CMK (cell line): ENCODE measurements around the gene PC.

Experiments
- DNase-seq: peaks from one replicate; pipeline ENCODE4 v3.0.0-alpha.2; 2010; ENCODE audit warnings: low read depth

Gene PC

DNA sequence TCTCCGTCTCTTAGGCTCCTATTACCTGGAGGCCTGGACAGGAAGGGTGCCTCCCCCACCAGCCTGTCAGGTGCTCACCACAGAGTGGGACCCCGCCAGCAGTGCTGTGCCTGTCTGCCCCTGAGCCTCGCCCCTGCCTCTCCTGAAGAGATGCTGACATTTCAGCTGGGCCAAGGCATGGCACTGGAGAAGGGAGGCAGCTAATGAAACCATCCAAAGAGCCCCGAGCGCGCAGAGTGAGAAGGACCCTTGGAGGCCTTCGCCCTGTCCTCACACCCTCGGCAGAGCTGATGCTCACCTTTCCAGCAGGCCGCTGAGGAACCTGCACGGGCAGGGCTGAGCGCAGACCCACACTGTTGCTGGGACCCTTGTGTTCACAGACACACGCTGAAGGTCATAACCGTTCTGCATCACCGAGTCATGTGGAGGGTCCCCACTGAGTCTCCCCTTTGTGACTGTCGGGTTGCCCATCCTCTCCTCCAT, 103.4 kb downstream of the PC start:
- no peak for DNase-seq

- no peak for DNase-seq
Measured at GRCh38 chr11:66854231-66854661, 103.9 kb downstream of the PC start.

DNA sequence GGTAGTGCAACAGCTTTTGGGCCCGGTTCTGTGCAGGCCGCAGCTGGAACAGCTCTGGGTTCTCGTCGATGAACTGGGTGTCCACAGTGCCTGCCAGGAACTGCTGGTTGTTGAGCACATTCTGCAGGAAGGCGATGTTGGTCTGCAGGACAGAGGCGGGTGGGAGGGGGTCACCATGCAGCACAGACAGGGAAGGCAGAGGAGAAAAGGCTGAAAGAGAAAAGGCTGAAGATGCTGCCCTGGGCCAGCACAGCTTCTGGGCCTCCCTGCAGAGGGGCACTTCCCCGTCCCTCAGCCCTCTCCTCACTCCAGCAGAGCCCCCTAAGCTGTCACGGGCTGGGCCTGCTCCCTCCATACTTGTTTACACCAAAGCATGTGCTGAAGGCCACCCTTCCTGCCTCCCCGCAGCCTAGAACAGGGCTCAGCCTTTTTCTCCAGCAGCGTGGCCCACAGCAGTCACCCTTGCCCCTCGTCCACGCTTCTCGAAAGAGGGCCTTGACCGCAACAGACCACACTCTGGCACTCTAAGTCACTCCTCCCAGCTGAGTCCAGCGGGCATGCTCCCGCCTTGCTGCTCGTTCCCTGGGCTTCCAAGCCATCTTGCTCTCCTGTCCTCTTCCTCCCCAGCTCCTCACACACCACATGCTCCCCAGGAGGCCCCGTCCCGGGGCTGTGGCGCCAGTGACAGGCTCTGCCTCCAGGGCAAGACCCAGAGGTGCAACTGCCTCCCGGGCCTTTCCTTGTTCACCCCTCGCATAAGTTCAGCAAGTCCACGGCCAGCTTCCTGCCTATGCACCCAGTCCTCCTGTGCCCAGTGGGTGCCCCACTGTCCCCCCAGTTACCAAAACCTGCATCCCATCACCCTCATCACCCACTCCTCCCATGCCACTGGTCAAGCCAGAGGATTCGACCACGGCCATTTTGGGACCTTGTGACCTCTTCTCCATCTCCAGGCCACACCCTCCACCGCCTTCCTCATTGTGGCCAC, 104.6 kb downstream of the PC start:
- no peak for DNase-seq

GRCh38 chr11:66852466-66853241, 105.5 kb downstream of the PC start:
- DNase-seq, result no peak

- no peak for DNase-seq
Measured at GRCh38 chr11:66851698-66852465, 106.3 kb downstream of the PC start.

DNA sequence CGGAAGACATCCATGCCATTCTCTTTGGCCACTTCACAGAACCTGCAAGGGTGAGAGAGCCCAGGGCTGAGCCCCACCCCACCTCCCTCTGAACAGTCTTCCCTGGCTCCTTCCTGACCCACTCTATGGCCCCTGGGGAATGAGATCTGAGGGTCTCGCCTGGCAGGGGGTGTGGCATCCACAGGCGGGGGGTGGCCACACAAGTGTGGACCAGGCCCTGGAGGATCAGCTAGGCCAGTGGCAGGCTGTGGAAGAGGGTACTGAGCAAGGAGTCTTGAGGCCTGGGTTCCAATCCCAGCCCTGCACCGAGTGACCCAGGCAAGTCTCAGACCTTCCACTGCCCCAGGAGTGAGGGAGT, 107.0 kb downstream of the PC start:
- no peak for DNase-seq

- DNase-seq, result no peak
Measured at GRCh38 chr11:66850588-66851238, 107.5 kb downstream of the PC start.

GRCh38 chr11:66850235-66850587, 108.0 kb downstream of the PC start:
- DNase-seq, result no peak

DNA sequence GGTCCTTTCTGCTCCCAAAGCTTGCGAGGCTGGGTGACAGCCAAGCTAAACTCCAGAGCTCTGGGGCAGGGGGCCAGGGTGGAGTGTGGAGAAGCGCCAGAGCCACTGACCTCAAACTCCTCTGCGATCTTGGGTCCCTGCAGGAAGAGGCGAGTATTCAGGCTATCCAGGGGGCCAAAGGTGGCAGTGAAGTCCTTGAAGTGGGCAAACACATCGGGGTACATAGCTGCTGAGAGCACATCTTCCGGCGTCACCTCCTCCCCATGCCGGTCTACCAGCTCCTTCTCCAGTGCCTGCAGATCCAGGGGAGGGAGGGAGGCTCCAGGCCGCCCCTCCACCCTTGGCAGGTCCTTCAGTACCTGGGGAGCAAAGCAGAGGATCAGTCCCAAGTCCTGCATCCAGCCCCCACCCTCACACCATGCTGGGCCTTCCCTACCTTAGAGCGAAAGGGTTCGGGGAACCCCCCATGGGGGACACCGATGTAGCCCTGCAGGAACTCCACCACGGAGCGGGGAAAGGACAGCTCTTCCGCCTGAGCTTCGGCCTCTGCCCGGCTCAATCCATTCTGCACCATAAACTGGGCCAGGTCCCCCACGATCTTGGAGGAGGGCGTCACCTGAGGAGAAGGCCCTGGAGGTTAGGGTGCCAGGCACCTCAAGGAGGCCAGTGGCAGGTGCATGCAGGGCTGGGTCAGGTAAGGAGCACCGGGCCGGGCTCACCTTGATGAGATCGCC, 108.5 kb downstream of the PC start:
- DNase-seq, result no peak

DNA sequence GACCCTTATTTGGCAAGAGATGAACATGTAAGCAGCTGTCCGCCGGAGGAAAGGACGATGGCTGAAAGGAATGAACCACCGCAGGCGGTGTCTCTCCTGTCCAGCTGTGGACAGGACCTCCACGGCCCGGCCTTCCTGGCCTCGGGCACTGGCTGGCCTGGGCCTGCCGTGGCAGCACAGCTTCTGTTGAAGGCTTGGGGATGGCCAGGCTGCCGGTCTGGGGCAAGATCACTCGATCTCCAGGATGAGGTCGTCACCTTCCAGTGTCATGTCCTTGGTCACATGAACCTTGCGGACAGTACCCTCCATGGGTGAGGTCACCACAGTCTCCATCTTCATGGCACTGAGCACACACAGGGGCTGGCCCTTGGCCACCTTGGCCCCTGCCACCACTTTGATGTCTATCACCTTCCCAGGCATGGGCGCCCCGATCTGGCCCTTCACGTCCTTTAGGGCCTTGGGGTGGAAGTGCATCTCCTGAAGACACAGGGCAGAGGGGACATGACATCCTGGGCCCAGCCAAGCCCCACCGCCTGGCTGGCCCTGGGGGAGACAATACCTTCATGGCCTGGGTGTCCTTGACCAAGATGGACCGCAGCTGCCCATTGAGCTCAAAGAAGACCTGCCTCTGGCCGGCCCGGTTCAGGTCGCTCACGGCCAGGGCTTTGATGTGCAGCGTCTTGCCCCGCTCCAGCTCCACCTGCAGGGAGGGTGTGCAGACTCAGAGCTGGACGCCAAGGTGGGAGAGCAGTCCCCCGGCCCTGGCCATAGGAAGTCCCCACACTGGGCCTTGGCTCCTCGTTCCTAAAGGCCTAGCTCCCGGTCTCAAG, 109.3 kb downstream of the PC start:
- DNase-seq, result no peak

- DNase-seq, result no peak
Measured at GRCh38 chr11:66847461-66848232, 110.5 kb downstream of the PC start.

- DNase-seq, result no peak
Measured at GRCh38 chr11:66846671-66847091, 111.5 kb downstream of the PC start.

DNA sequence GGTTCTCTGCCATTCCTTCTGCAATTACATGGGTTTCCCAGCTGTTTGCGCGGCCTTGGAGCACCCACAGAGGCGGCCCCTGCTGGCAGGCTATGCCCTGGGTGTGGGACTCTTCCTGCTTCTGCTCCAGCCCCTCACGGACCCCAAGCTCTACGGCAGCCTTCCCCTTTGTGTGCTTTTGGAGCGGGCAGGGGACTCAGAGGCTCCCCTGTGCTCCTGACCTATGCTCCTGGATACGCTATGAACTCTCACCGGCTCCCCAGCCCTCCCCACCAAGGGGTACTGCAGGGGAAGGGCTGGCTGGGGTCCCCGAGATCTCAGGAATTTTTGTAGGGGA, 112.3 kb downstream of the PC start:
- no peak for DNase-seq

- DNase-seq, result no peak
Measured at GRCh38 chr11:66845143-66845875, 112.9 kb downstream of the PC start.

DNA sequence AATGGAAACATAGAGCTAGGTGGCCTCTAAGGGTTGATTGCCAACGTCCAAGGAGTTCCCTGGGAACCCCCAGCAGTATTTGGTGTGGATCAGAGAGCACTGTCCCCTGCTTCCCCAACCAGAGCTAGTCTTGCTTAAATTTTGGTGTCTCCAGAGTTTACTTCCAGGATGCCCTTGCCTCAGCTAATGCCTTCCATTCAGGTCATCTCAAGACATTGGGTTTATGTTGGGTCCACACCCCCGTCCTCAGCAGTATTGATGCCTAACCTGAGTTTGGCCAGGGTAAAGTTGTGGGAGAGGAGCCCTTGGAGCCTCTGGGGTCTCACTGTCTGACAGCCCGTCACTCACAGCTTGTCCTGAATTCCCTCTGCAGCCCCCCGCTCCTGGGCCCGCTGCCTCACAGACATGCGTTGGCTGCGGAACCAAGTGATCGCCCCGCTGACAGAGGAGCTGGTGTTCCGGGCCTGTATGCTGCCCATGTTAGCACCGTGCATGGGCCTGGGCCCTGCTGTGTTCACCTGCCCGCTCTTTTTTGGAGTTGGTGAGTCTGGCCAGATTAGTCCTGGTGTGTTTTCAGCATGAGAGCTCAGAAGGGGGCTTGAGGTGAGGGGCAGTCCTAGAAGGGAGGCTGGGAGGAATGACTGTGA, 113.6 kb downstream of the PC start:
- no peak for DNase-seq

GRCh38 chr11:66843776-66844495, 114.2 kb downstream of the PC start:
- DNase-seq, result no peak
